Activated T-helper 2 cell treated with anti-CD3 and anti-CD28 coated beads, Interferon-gamma antibody, Interleukin-2, Interleukin-4, amounts not matched to agents 10 μg/mL and 5 μg/mL and 100 μg/mL, durations not matched to agents 14 hours and 24 hours and 36 hours (primary cell): ENCODE data around the gene FSTL4. TPM values are rescaled to one million over a fixed set of nuclear protein-coding genes. Genes with fewer than 3 reads are reported as not detected.

Source experiments
- DNase-seq: peaks from one replicate; pipeline ENCODE4 v3.0.0; 2021; ENCODE audit warnings: low spot score
- H3K27ac Mint-ChIP-seq: one replicate; pipeline ENCODE4 v1.8.0; 2021; ENCODE audit warnings: mixed read lengths
- H3K27me3 Mint-ChIP-seq: one replicate; pipeline ENCODE4 v1.8.0; 2021; ENCODE audit warnings: low read depth, mixed read lengths
- H3K36me3 Mint-ChIP-seq: one replicate; pipeline ENCODE4 v1.8.0; 2021; ENCODE audit warnings: low read depth, mixed read lengths
- H3K4me1 Mint-ChIP-seq: one replicate; pipeline ENCODE4 v1.8.0; 2021; ENCODE audit warnings: low read depth, mixed read lengths
- H3K4me3 Mint-ChIP-seq: one replicate; pipeline ENCODE4 v1.8.0; 2021; ENCODE audit warnings: low read depth, mild to moderate bottlenecking, moderate library complexity, mixed read lengths
- H3K9me3 Mint-ChIP-seq: one replicate; pipeline ENCODE4 v1.8.0; 2021; ENCODE audit warnings: mixed read lengths
- intact Hi-C: fragments of 100-400 bp; cut with micrococcal nuclease; formaldehyde crosslinking; loops from one replicate; pipeline ENCODE4 v1.15.1; 2023
- total RNA-seq: library from RNA; stranded (reverse); gene quantifications from 2 replicates; pipeline ENCODE4 v1.2.3, GENCODE V29; 2022

Gene FSTL4
- total RNA-seq, 1 donor from 2014 or later = 2.1 TPM

DNA sequence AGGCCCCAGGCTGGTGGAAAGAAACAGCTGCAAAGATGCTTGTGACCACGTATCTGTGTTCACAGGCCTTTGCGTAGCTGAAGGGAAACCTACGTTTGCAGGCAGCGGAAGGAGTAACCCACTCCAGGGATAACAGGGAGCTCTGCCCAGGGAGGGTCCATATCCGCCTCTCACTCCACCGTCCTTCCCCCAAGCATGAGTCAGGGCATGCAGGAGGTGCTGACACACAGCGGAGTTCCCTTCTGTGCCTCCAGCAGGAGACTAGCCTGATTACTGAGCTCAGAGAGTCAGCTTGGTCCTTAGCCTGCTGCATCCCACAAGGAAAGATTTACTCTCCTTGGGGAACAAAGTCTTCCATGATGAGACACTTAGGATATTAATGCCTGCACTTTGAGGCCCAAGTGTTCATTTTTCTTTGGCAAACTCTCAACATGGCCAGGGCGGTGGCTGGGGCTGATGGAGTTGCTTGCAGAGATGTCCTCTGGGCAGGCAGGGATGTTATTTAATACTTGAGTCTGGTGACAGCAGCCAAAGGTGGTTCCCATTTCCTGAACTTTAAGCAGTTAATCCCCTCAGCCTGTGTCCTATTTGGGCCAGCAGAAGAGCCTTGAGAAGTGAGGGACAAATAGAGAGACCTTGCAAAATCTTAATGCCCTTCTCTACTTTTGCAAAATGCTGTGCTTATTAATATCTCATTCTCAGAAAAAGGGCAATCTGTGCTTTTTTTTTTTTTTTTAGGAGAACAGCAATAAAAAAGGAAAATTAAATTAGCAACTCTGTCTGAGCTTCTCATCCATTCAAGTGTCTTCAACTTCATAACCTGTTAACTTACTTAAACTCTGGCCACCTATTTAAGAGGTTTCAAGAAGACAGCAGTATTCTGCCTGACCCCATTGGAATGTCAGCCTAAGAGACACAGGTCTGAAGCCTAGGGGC lies 338.4 kb downstream of the FSTL4 start:
- intact Hi-C loops = no loop called here
- H3K4me1 Mint-ChIP-seq = no peaks in the 10 kb centered on the region
- H3K36me3 Mint-ChIP-seq = no peaks in the 10 kb centered on the region
- no peaks in the 10 kb centered on the region for H3K9me3 Mint-ChIP-seq
- no peak overlapping the region for H3K4me3 Mint-ChIP-seq
- DNase-seq = no peak
- H3K27me3 Mint-ChIP-seq = peaks cover 5% of the 10 kb centered on the region
- no peak overlapping the region for H3K27ac Mint-ChIP-seq

DNA sequence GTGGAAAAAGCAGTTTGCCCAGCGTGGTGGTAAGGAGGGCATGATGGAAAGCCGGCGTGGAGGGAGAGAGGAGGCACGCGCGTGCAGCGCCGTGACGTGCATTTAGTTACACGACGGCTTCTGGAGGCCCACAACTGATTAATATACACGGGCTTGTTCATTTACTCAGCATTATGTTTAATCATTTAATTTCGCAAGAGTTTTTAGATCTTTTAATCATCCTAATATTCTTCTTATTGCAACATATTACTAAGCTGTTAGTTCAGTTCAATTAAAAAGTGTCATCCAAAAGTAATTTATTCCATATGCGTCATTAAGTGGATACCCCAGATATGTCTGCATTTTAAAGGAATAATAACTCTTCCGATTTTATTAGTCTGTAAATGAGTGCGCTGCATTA lies 340.0 kb downstream of the FSTL4 start:
- Mint-ChIP-seq H3K27me3 (peaks cover 5% of the 10 kb centered on the region), H3K4me3 (no peak overlapping the region), H3K36me3 (no peaks in the 10 kb centered on the region), H3K9me3 (no peaks in the 10 kb centered on the region), H3K27ac (no peak overlapping the region), H3K4me1 (no peaks in the 10 kb centered on the region)
- intact Hi-C loops = no loop called here
- DNase-seq = no peak

DNA sequence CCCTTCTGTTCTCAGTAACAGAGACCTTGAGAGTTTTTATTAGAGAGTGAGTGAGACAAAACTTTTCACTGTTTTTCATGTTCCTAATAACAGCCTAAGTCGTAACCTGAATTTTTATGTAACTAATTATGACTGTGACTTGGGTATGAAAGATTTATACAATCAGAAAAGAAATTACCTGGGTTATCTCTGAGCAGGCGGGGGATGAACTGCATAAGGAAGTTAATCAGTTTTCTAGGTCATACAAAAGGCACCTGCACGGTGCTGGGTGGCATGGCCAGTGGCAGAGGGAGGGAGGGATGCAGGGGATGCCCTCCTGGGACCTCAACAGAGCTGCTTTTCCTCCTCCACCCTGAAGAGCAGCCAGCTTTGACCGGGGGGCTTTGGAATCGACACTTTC lies 340.7 kb downstream of the FSTL4 start:
- Mint-ChIP-seq H3K27me3 (peaks cover 5% of the 10 kb centered on the region), H3K4me1 (no peaks in the 10 kb centered on the region), H3K27ac (no peak overlapping the region), H3K9me3 (no peaks in the 10 kb centered on the region), H3K36me3 (no peaks in the 10 kb centered on the region), H3K4me3 (no peak overlapping the region)
- intact Hi-C loops = no loop called here
- no peak for DNase-seq

GRCh38 chr5:133269691-133270090 lies 342.6 kb downstream of the FSTL4 start:
- DNase-seq = no peak
- Mint-ChIP-seq H3K4me3 (no peak overlapping the region), H3K27me3 (peaks cover 5% of the 10 kb centered on the region), H3K27ac (no peak overlapping the region), H3K4me1 (no peaks in the 10 kb centered on the region), H3K9me3 (no peaks in the 10 kb centered on the region), H3K36me3 (no peaks in the 10 kb centered on the region)
- intact Hi-C loops = no loop called here

GRCh38 chr5:133267601-133268000 lies 344.7 kb downstream of the FSTL4 start:
- no peaks in the 10 kb centered on the region for H3K36me3 Mint-ChIP-seq
- DNase-seq = no peak
- intact Hi-C loops = no loop called here
- no peak overlapping the region for H3K27ac Mint-ChIP-seq
- H3K4me1 Mint-ChIP-seq = no peaks in the 10 kb centered on the region
- H3K9me3 Mint-ChIP-seq = no peaks in the 10 kb centered on the region
- H3K4me3 Mint-ChIP-seq = no peak overlapping the region
- H3K27me3 Mint-ChIP-seq = peaks cover 7% of the 10 kb centered on the region

DNA sequence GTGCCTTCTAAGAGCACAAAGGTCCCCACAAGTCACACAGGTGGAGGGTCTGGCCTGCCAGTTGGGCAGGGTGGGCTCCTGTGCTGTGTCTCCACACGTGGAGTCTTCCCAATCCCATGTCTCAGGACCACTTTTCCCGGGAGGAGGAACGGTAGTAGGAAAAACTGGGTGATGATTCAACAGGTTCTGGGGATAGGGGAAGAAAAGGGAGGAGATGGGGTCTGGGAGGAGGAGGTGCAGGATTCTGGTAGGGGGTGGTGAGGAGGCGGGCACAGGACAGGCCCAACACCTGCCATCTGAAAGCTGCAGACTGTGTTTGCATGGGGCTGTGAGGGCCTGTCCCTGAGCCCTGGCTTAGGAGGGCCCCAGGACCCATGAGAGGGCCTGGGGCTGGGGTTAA lies 345.4 kb downstream of the FSTL4 start:
- intact Hi-C loops = no loop called here
- Mint-ChIP-seq H3K9me3 (no peaks in the 10 kb centered on the region), H3K36me3 (no peaks in the 10 kb centered on the region), H3K27me3 (peaks cover 7% of the 10 kb centered on the region), H3K4me1 (no peaks in the 10 kb centered on the region), H3K27ac (no peak overlapping the region), H3K4me3 (no peak overlapping the region)
- no peak for DNase-seq

DNA sequence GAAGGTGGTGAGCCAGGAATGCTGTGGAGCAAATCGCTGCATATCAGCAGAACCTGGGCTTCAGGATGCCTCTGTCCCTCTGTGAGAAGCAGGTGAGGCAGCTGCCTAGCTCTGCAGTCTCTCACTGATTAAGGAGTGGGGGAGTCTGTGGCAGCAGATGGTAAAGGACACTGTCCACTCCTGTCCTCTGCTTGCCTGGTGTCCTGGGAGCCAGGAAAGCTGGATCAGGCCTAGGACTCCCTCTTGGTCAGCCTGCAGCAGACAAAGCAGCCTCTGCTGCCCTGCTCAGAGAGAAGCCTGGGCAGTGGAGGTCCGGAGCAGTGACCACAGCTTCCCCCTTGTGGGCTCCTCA lies 345.8 kb downstream of the FSTL4 start:
- Mint-ChIP-seq H3K36me3 (no peaks in the 10 kb centered on the region), H3K27ac (no peak overlapping the region), H3K4me3 (no peak overlapping the region), H3K9me3 (no peaks in the 10 kb centered on the region), H3K4me1 (no peaks in the 10 kb centered on the region), H3K27me3 (peaks cover 7% of the 10 kb centered on the region)
- no peak for DNase-seq
- intact Hi-C loops = no loop called here

GRCh38 chr5:133265720-133266526 lies 346.4 kb downstream of the FSTL4 start:
- no peak overlapping the region for H3K27ac Mint-ChIP-seq
- H3K4me1 Mint-ChIP-seq = no peaks in the 10 kb centered on the region
- peaks cover 6% of the 10 kb centered on the region for H3K27me3 Mint-ChIP-seq
- H3K36me3 Mint-ChIP-seq = no peaks in the 10 kb centered on the region
- no peak overlapping the region for H3K4me3 Mint-ChIP-seq
- no peak for DNase-seq
- intact Hi-C loops = no loop called here
- H3K9me3 Mint-ChIP-seq = no peaks in the 10 kb centered on the region

DNA sequence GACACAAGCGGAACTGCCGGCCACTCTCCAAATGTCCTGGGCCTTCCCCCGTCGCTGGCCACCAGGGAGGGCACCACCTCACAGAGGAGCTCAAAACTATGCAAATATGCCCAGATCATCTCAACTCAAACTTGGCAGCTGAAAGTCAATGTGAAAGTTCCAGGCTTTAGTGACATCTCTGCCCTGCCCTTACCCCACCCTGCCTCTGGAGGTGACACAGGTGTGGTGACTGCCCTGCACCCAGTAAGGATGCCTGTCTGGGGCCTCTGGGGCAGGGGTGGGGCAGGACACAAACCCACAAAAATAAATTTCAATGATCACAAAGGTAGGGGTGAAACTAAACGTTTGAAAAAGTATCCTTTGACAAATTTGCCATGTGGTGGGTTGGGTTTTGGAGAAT lies 347.1 kb downstream of the FSTL4 start:
- H3K9me3 Mint-ChIP-seq = no peaks in the 10 kb centered on the region
- H3K4me3 Mint-ChIP-seq = no peak overlapping the region
- H3K27me3 Mint-ChIP-seq = peaks cover 6% of the 10 kb centered on the region
- no peak overlapping the region for H3K27ac Mint-ChIP-seq
- no peaks in the 10 kb centered on the region for H3K36me3 Mint-ChIP-seq
- no peak for DNase-seq
- H3K4me1 Mint-ChIP-seq = no peaks in the 10 kb centered on the region
- intact Hi-C loops = no loop called here

DNA sequence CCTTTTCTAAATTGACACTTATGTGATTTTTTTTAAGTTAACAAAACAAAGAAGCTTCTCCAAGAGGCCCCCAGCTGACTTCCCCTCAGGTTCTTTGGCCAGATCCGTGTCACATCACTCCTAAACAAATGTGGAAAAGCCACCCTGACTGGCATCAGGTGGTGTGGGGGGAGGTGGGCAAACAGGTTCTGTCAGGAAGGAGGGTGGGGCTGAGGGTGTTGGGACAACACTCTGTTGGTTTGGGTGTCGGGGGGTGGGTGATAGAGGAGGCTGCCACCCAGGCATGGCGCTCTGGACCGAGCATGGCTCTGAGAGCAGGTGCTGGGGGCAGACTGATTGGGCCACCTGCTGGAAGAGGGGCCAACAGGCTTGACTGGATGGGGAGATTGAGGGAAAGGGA lies 349.7 kb downstream of the FSTL4 start:
- intact Hi-C loops = no loop called here
- H3K4me1 Mint-ChIP-seq = peaks cover 10% of the 10 kb centered on the region
- peaks cover 2% of the 10 kb centered on the region for H3K27me3 Mint-ChIP-seq
- no peak for DNase-seq
- H3K27ac Mint-ChIP-seq = no peak overlapping the region
- H3K36me3 Mint-ChIP-seq = no peaks in the 10 kb centered on the region
- no peaks in the 10 kb centered on the region for H3K9me3 Mint-ChIP-seq
- no peak overlapping the region for H3K4me3 Mint-ChIP-seq

GRCh38 chr5:133261993-133262392 lies 350.3 kb downstream of the FSTL4 start:
- H3K27ac Mint-ChIP-seq = no peak overlapping the region
- H3K4me3 Mint-ChIP-seq = no peak overlapping the region
- intact Hi-C loops = no loop called here
- no peak for DNase-seq
- H3K9me3 Mint-ChIP-seq = no peaks in the 10 kb centered on the region
- H3K27me3 Mint-ChIP-seq = peaks cover 2% of the 10 kb centered on the region
- peaks cover 10% of the 10 kb centered on the region for H3K4me1 Mint-ChIP-seq
- no peaks in the 10 kb centered on the region for H3K36me3 Mint-ChIP-seq

DNA sequence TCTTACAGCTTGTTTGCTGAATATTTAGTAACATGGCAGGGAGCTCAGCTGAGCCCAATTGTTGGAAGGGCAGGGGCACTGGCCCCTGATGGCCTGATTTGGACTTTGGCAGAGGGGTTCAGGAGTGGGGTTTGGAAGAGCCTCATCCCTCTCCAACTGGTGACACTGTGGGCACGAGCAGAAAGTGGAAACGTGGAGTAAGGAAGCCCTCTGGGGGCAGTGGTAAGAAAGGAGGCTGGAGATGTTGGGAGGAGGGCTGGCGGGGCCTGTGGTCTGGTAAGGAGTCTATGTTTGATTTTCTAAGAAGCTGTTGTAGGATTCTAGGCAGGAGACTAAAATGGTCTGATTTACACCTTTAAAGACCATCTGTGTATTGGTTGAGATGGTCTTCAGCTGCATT lies 351.6 kb downstream of the FSTL4 start:
- no peaks in the 10 kb centered on the region for H3K9me3 Mint-ChIP-seq
- no peak for DNase-seq
- H3K27me3 Mint-ChIP-seq = peaks cover 2% of the 10 kb centered on the region
- peaks cover 10% of the 10 kb centered on the region for H3K4me1 Mint-ChIP-seq
- no peaks in the 10 kb centered on the region for H3K36me3 Mint-ChIP-seq
- no peak overlapping the region for H3K4me3 Mint-ChIP-seq
- intact Hi-C loops = no loop called here
- H3K27ac Mint-ChIP-seq = no peak overlapping the region
